GM13977 (cell line): Measurements from ENCODE around the gene FRMD4B.

Source experiments
- DNase-seq: peaks from one replicate; pipeline ENCODE4 v3.0.0; 2012; ENCODE audit warnings: low spot score
- in situ Hi-C: fragments of 300-500 bp; cut with MboI; formaldehyde crosslinking; loops from one replicate; pipeline ENCODE4 v1.12.0; 2022; ENCODE audit warnings: low sequenced_read_pairs, low pct_unique_long_range_greater_than_20kb, mixed read lengths, inconsistent platforms; ENCODE audit not compliant: unreplicated experiment
- TF ChIP-seq, protein P1 (sequence below): IDR thresholded peaks from 2 replicates; pipeline ENCODE4 v1.5.1; 2012; ENCODE audit warnings: mild to moderate bottlenecking, control low read depth; ENCODE audit not compliant: insufficient read depth; ENCODE audit errors: extremely low read depth, missing control alignments

FRMD4B gene

DNA sequence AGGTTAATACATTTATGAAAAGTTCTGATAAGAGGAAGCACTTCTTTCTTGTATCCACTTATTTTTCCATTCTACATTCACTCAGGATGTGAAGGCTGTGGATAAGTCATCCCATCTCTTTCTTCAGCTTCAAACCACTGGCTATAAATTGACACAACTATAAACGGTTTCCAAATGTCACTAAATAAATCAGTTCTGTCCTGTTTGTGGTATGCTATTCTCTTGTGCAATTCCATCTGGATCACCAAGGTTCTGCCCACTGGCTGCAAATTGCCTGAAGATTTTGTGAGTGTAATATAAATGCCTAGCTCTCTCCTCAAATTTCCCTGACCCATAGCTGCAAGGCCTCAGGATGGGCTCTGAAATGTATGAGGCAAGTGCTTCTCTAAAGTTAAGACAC lies 256.4 kb downstream of the FRMD4B start:
- no peak for DNase-seq
- in situ Hi-C loops, result no loop called here
- TF ChIP-seq, protein P1, sequence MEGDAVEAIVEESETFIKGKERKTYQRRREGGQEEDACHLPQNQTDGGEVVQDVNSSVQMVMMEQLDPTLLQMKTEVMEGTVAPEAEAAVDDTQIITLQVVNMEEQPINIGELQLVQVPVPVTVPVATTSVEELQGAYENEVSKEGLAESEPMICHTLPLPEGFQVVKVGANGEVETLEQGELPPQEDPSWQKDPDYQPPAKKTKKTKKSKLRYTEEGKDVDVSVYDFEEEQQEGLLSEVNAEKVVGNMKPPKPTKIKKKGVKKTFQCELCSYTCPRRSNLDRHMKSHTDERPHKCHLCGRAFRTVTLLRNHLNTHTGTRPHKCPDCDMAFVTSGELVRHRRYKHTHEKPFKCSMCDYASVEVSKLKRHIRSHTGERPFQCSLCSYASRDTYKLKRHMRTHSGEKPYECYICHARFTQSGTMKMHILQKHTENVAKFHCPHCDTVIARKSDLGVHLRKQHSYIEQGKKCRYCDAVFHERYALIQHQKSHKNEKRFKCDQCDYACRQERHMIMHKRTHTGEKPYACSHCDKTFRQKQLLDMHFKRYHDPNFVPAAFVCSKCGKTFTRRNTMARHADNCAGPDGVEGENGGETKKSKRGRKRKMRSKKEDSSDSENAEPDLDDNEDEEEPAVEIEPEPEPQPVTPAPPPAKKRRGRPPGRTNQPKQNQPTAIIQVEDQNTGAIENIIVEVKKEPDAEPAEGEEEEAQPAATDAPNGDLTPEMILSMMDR, result no peak

DNA sequence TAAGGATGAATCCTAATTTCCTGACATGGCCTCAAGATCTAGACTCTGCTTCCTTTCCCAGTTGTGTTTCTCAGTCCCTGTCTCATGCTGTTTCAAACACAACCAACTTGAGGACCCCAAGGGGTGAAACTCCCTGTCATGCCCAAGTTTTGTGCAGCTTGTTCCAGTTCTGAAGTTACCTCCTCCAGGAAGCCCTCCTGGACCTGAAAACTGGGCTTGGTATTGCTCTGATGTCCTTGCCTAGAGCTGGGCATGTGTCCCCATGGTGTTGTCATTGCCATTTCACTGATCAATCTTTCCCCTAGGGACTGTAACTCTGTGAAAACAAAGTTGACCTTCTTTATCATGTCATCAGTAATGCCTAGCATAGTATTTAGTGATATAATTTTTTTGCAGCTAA lies 257.4 kb downstream of the FRMD4B start:
- in situ Hi-C loops, result no loop called here
- TF ChIP-seq, protein P1, result no peak
- no peak for DNase-seq

DNA sequence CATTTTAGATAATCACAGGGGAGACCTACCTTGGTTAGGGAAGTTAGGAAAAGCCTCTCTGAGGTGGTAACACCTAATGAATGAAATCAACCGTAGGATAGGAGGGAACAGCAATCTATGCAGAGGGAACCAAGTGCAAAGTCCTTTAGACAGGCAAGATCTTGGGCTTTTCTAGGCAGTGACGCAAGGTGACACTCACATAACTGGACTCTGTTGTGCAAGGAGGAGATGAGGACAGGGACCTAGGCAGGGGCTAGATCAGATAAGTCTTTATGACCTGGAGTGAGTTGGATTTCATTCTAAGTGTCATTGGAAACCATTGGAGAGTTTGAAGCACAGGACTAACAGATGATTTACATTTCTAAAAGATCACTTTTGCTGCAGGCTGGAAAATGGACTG lies 258.9 kb downstream of the FRMD4B start:
- in situ Hi-C loops, result no loop called here
- no peak for DNase-seq

DNA sequence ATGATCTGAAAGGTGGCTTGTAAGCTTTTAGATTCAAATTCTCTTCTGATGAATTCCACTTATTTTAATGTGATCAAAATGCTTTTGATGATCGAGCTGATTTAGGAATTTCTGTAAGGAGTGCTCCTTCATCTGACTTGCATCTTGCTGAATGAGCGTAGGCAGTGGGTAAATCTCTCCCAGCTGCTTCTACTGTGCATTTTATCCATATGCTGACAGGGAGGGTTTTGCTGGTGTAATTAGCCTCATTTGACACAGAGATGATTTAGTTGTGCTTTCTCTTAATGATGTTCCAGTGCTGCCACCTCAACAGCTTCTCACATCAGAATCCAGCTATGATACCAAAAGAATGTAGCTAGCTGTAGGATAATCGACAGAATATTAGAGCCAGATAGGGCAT lies 259.7 kb downstream of the FRMD4B start:
- DNase-seq, result no peak
- TF ChIP-seq, protein P1, result no peak
- in situ Hi-C loops, result no loop called here

More for the DNA sequence above, 258.9 kb downstream of the FRMD4B start:
- TF ChIP-seq, protein P1, result no peak

DNA sequence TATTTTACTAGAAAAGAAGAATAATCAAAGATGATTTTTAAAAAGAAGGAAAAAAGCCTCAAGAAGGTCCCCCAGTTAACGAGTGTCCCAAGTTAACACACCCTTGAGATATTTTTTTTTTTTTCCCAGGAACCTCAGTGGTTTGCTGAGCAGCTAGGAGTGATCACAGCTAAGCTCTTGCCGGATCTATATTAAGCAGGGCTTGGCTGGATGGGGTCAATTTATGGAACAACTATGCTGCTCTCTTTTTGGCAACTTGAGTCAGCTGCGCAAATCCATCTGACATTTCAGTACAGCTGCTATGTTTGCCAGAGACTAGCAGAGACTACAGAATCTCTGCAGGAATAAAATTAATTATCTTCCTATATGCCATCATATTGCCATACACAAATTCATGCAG lies 263.5 kb downstream of the FRMD4B start, which contains the start of gene LMOD3:
Gene LMOD3 (minus strand): TSS at position 193 of the 400 bp plus-strand sequence. CDS start 209 bp downstream, outside the sequence.
- TF ChIP-seq, protein P1, result no peak
- in situ Hi-C loops, result no loop called here
- no peak for DNase-seq

DNA sequence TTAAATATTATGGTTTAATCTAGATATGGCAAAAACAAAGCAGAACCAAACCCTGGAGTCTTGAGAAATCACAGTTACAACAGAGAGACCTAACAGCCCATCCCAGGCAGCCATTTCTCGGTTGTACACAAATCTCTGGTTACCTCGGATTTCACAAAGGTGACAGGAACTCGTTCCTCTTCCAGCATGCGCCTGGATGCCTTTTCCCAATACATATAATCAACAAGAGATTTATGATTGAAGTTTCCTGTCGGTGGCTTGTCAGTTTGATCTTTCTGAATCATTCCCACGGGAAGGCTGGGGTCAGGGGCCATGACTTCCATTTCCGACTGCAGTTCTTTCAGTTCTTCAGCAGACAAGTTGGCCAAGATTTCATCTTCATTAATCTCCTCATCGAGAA lies 263.9 kb downstream of the FRMD4B start:
- in situ Hi-C loops, result no loop called here
- TF ChIP-seq, protein P1, result no peak
- DNase-seq, result no peak

DNA sequence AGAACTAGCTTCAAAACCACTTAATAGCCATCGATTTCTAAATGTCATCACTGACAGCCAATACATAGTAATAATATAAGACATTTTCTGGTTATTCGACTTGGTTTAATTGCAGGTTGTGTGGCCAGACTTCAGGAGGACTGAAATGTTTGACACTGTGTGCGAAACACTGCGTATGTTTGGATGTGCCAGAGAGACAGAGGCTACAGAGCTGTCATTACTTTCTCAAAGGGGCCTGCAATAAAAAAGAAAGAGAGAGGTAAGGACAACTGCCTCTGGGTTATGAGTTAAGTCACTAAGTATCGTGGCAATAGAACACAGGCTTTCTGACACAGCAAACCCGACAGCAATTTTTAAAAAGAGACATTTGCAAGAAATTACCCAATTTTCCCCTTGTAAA lies 264.4 kb downstream of the FRMD4B start:
- TF ChIP-seq, protein P1, result no peak
- DNase-seq, result no peak
- in situ Hi-C loops, result no loop called here
